Naive thymus-derived CD8-positive, alpha-beta T cell (primary cell): ENCODE results near the gene APOBEC3G. TPM values are rescaled to one million over a fixed set of nuclear protein-coding genes. Genes with fewer than 3 reads are reported as not detected.

ENCODE experiments used
- ATAC-seq, 2 donors: fragments of 150-1000 bp; cut with Tn5 transposase in 1 of 2; sonication (Bioruptor Pico), chemical (Tn5 transposase) in 1 of 2; 1 replicate in 1 of 2; 2 replicates in 1 of 2; pipeline ENCODE4 v1.10.0; 2021; ENCODE audit warnings: mild to moderate bottlenecking in 2 of 2, moderate library complexity in 2 of 2
- POLR2A ChIA-PET: fragments of 350-600 bp; sonication (Branson Sonifier 250); formaldehyde crosslinking; loops from one replicate; lab custom pipeline; 2021; ENCODE audit warnings: antibody characterized with exemption; lab: Charles Lee
- DNase-seq, 10 donors: peaks; one replicate each; pipeline versions ENCODE4 v3.0.0 to v3.0.0-alpha.2; 2020 to 2022
- H3K27ac Mint-ChIP-seq, 10 donors: one replicate each; pipeline ENCODE4 v1.8.0; 2020 to 2022; ENCODE audit warnings: mild to moderate bottlenecking in 10 of 10, mixed read lengths in 10 of 10, moderate library complexity in 4 of 10, inconsistent platforms in 1 of 10
- H3K27me3 Mint-ChIP-seq, 5 donors: one replicate each; pipeline ENCODE4 v1.8.0; 2021 to 2022; ENCODE audit warnings: mixed read lengths in 5 of 5
- H3K36me3 Mint-ChIP-seq, 3 donors: one replicate each; pipeline ENCODE4 v1.8.0; 2020 to 2022; ENCODE audit warnings: mixed read lengths in 3 of 3, mild to moderate bottlenecking in 2 of 3, inconsistent platforms in 1 of 3
- H3K4me1 Mint-ChIP-seq, 4 donors: one replicate each; pipeline ENCODE4 v1.8.0; 2021 to 2022; ENCODE audit warnings: mixed read lengths in 4 of 4
- H3K4me3 Mint-ChIP-seq, 10 donors: one replicate each; pipeline ENCODE4 v1.8.0; 2020 to 2022; ENCODE audit warnings: mild to moderate bottlenecking in 10 of 10, mixed read lengths in 10 of 10, moderate library complexity in 6 of 10, inconsistent platforms in 1 of 10
- H3K9me3 Mint-ChIP-seq, 9 donors: one replicate each; pipeline ENCODE4 v1.8.0; 2020 to 2022; ENCODE audit warnings: mixed read lengths in 9 of 9, mild to moderate bottlenecking in 3 of 9, inconsistent platforms in 1 of 9, moderate library complexity in 1 of 9
- polyA plus RNA-seq, 3 donors: library from polyadenylated mRNA; unstranded; fragments of 300-500 nt; fragmentation: Illumina TruSeq; gene quantifications; one replicate each; pipeline ENCODE4 v1.2.3, GENCODE V29; 2021
- total RNA-seq, 8 experiments: library from RNA in 2 of 8; stranded (reverse) in 2 of 8; gene quantifications; one replicate each; pipeline ENCODE4 v1.2.3 and lab custom pipeline; 2021 to 2026

APOBEC3G gene
- total and polyA plus RNA-seq, 5 experiments from 2014 or later: 24.3 to 113 (median 30.6) TPM

DNA sequence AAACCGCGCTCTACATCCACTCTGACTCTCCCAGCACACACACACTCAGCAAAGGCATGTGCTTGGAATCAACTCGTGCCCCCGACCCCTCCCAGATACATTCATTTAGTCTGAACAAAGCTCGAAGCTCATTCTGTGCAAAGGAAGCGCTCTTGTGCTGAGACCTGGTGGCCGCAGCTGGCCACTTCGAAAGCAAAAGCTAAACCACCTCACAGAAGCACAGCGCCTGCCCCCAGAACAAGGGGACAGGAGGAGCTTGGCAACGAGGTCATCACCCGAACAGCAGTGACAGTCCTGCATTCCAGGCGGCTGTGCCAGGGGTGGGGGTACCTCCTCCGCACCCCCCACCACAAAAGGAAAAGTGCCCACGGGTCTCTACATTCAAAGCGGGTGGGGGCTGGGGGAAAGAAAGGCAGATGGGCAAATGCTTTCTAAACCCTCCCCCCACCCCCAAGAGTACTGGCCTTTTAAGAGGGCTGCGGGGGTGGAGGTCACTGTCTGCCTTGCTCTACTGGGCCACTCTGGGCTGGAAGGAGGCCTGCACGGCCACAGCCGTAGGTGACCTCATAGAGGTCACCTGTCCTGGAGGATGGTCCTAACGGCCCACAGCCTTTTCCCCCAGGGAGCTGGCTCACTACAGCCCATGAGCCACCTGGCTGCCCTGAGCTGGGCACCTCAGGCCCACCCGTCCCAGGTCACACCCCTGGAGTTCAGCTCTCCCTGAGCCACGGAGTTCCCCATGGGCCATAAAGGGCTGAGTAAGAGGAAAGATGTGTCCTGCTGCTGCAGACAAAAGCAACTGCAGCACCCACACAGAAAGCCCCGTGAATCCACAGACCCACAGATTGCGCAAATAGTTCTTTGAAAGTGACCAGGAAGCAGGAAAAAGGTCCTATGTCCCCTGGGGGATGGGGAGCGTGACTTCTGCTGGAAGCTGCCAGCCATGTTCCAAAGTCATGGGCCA, 54.1 kb downstream of the APOBEC3G start:
- H3K36me3 Mint-ChIP-seq: peaks cover 0 to 12% (median 0%) of the 10 kb centered on the region in 3 donors
- no peaks in the 10 kb centered on the region for H3K27me3 Mint-ChIP-seq
- H3K9me3 Mint-ChIP-seq: no peaks in the 10 kb centered on the region
- ATAC-seq (no peak), DNase-seq (no peak)
- POLR2A ChIA-PET: no interaction called here
- H3K4me3 Mint-ChIP-seq: no peak overlapping the region
- H3K27ac Mint-ChIP-seq: peak overlapping the region in 1 of 10 donors; percentile 40
- peaks cover 0 to 6% (median 3%) of the 10 kb centered on the region in 4 donors for H3K4me1 Mint-ChIP-seq

DNA sequence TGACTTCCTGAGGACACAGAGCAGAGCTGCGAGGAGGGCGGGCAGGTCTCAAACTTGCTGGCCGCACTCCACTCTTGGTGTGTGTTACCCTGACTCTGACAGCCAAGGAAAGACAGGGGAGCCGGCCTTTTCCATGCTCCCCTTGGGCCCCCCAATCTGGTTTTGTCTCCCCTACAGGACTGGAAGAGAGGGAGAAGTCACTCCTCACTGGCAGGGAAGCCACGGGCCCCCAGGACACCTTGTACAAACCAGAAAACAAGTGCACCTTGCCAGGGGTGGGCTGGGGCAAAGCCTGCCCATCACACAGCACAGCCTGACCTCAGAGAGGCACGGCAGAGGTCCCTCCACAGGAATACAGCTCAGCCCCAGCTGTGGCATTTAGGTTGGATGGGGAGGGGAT, 55.2 kb downstream of the APOBEC3G start:
- POLR2A ChIA-PET: no interaction called here
- H3K4me3 Mint-ChIP-seq: peak overlapping the region in 1 of 10 donors; percentile 42
- no peaks in the 10 kb centered on the region for H3K27me3 Mint-ChIP-seq
- peaks cover 0 to 6% (median 3%) of the 10 kb centered on the region in 4 donors for H3K4me1 Mint-ChIP-seq
- H3K9me3 Mint-ChIP-seq: no peaks in the 10 kb centered on the region
- ATAC-seq: no peak
- peaks cover 0 to 12% (median 0%) of the 10 kb centered on the region in 3 donors for H3K36me3 Mint-ChIP-seq
- no peak overlapping the region for H3K27ac Mint-ChIP-seq
- DNase-seq: no peak

DNA sequence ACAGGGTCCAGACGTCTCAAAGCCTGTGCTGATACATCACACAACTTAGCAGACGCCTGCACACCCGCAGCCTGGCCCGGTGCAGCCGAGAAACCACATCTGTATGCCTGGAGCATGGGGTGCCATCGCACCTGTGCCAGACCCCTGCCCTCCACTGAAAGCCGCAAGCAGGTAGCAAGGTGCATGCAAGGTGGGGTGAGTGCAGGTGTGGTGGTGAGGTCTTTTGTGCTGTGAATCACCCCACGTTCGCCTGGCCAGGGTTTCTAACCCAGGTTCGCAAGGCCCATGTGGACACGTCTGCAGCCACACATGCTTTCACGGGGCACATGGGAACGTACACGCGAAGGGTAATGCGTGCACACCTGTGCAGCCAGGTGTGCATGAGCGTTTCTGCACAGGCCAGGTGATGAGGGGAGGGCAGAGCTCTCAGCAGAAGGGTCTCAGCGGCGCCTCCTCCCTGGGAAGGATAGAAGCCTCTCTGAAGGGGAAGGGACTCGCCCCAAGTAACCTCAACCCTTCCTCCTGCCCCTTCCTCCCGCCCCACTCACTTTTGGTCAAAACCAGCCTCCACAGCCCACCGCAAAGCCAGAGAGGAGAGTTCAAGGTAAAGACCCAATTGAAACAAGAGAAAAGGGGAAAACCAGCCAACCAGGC, 55.9 kb downstream of the APOBEC3G start:
- no peak overlapping the region for H3K4me3 Mint-ChIP-seq
- DNase-seq: no peak
- peaks cover 0 to 6% (median 3%) of the 10 kb centered on the region in 4 donors for H3K4me1 Mint-ChIP-seq
- no peaks in the 10 kb centered on the region for H3K9me3 Mint-ChIP-seq
- POLR2A ChIA-PET: interaction anchor here (1.3 kb wide), 1 partner anchor 130 kb away, joined by 3 read pairs; no protein-coding TSS in a partner anchor
- H3K27me3 Mint-ChIP-seq: no peaks in the 10 kb centered on the region
- ATAC-seq: no peak
- H3K27ac Mint-ChIP-seq: no peak overlapping the region
- H3K36me3 Mint-ChIP-seq: peaks cover 0 to 12% (median 0%) of the 10 kb centered on the region in 3 donors

DNA sequence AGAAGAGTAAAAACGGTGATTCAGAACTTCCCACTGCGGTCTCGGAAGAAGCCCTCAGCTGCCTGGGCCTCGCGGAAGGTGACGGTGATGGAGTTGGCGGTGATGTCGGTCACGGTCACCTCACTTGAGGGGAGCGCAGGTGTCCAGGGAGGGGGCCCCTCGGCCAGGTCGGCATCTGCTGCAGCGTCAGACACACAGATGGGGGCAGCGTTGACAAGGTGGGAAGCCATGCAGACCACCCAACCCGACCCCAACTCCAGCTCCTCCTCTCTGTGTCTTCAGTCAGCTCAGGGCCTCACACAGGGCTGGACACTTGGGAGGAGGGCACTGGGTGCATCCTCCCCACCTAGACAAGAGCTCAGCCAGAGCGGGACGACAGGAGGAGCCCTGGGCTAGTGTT, 56.8 kb downstream of the APOBEC3G start:
- ATAC-seq (no peak), DNase-seq (no peak)
- POLR2A ChIA-PET: interaction anchor here (0.7 to 1.3 kb wide), 2 partner anchors 131 to 186 kb away, joined by 3 read pairs; partner anchors contain the start of gene RPL3
- Mint-ChIP-seq H3K9me3 (no peaks in the 10 kb centered on the region), H3K4me3 (no peak overlapping the region), H3K4me1 (peaks cover 4 to 9% (median 6%) of the 10 kb centered on the region in 4 donors), H3K27ac (no peak overlapping the region), H3K36me3 (peaks cover 0 to 16% (median 3%) of the 10 kb centered on the region in 3 donors), H3K27me3 (no peaks in the 10 kb centered on the region)

DNA sequence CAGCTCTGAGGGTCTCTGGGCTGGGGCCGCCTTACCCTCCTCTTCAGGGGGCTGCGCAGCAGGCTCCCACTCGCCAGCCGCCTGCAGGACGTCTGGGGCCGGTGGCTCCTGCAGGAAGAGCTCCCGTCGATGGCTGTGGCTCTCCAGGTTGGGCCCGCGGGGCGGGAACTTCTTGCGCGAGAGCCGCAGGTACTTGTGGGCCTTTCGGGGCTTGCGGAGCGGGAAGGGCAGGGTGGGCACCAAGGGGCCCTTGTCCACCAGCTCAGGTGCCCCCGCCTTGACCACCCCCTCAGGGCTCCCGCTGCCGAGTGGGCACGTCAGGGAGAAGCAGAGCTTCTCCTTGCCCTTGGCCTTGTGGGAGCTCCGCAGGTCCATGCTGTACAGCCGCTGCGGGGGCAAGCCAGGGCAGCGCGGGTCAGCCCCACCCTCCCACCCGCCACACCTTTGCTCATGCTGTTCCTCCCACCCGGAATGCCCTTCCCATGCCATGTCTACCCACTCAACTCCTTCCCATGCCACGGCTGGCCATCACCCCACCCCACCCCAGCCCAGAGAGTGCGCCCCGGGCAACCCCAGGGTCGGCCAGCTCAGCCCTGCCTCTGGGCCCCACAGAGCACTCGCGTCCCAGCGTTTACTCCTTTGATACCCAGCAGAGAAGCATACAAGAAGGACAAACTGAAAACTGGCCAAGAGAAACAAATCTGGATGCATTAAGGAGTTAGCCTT, 57.5 kb downstream of the APOBEC3G start:
- ATAC-seq (no peak), DNase-seq (no peak)
- Mint-ChIP-seq H3K27ac (peak overlapping the region in 1 of 10 donors; percentile 41), H3K36me3 (peaks cover 0 to 16% (median 3%) of the 10 kb centered on the region in 3 donors), H3K9me3 (no peaks in the 10 kb centered on the region), H3K4me1 (peaks cover 4 to 9% (median 7%) of the 10 kb centered on the region in 4 donors), H3K27me3 (no peaks in the 10 kb centered on the region), H3K4me3 (no peak overlapping the region)
- POLR2A ChIA-PET: interaction anchor here (0.7 to 1.9 kb wide), 5 partner anchors 129 to 185 kb away, joined by 3 to 6 read pairs (median 3); partner anchors contain the start of gene RPL3

DNA sequence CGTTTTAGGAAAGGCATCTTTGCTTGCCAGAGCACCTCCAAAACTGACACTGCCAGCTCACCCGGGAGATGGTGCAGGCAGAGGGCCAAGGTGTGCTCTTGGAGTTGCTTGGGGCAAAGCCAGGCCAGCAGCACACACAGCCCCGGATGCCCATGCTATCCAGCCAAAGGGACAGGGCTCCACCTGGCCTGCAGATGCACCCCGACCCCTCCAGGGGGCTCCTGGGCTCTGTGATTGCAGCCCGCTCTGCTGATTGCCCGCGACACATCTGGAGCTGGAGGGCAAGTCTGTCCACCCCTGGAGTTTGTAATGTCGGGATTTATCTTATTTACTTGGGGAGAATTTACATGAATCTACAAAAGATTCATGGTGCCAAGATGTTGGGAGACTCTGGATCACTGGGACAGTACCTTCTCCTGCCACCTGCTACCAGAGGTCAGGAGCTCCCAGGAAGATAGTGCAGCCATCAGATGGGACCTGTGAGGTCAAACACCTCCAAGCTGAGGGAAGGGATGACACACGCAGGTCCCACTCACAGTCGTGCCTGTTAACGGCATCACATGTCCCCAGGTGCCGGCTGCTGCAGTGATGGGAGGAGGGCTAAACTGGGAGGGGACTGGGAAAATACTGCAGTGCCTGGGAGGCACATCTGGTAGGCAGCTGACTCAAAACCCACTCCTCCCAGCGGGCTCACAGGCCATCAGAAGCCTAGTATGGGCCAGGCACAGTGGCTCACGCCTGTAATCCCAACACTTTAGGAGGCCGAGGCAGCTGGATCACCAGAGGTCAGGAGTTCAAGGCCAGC, 58.2 kb downstream of the APOBEC3G start:
- Mint-ChIP-seq H3K36me3 (peaks cover 0 to 22% (median 3%) of the 10 kb centered on the region in 3 donors), H3K27ac (peak overlapping the region in 1 of 10 donors; percentile 41), H3K27me3 (no peaks in the 10 kb centered on the region), H3K4me3 (no peak overlapping the region), H3K4me1 (peaks cover 4 to 15% (median 11%) of the 10 kb centered on the region in 4 donors), H3K9me3 (no peaks in the 10 kb centered on the region)
- POLR2A ChIA-PET: interaction anchor here (0.6 to 1.9 kb wide), 6 partner anchors 106 to 1587 kb away, joined by 3 to 6 read pairs (median 4); partner anchors contain the start of gene RPL3
- DNase-seq (peak in 7 of 10 donors; percentile 20 to 47 (median 42)), ATAC-seq (peak; percentile 70 to 74)

DNA sequence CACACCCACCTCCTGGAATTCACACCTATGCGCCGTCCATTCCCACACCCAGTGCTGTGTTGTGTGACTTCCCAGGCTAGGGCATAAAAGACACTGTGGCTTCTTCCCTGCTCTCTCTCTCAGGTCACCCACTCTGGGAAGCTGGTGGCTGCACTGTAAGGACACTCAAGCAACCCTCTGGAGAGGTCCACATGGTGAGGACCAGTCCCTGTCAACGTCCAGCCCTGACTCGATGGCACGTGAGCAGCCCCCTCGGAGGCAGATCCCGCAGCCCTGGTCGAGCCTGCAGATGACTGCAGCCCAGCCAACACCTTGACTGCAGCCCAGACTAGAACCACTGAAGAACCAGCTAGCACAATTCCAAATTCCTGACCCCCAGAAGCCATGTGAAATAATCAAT, 59.2 kb downstream of the APOBEC3G start:
- Mint-ChIP-seq H3K27ac (peak overlapping the region in 1 of 10 donors; percentile 53), H3K36me3 (peaks cover 0 to 16% (median 3%) of the 10 kb centered on the region in 3 donors)
- POLR2A ChIA-PET: interaction anchor here (1.9 kb wide), 1 partner anchor 183 kb away, joined by 6 read pairs; the partner anchor contains the start of gene RPL3

More for the DNA sequence above, 59.2 kb downstream of the APOBEC3G start:
- ATAC-seq: no peak
- Mint-ChIP-seq H3K9me3 (no peaks in the 10 kb centered on the region), H3K27me3 (no peaks in the 10 kb centered on the region), H3K4me3 (no peak overlapping the region), H3K4me1 (peaks cover 3 to 17% (median 9%) of the 10 kb centered on the region in 4 donors)
- no peak for DNase-seq

Other genes starting within 250 kb of the APOBEC3G start
- 10 to 100 TPM; 11.3 to 12.6 TPM for gene NPTXR, start 233.2 kb upstream of the APOBEC3G start, total RNA-seq
- 1 to 10 TPM in 1 of 3 donors, under 1 TPM in 2; 0.73 to 1.1 (median 0.87) TPM for gene NPTXR, start 233.2 kb upstream of the APOBEC3G start, polyA plus RNA-seq
- 10 to 100 TPM; 66.7 TPM for gene CBX6, start 205.1 kb upstream of the APOBEC3G start, total RNA-seq
- gene CBX6, start 205.1 kb upstream of the APOBEC3G start, polyA plus RNA-seq: 1 to 10 TPM; 5.8 to 6.5 (median 6.4) TPM
- gene APOBEC3A, start 119.7 kb upstream of the APOBEC3G start, total RNA-seq: not detected
- not detected for gene APOBEC3A, start 119.7 kb upstream of the APOBEC3G start, polyA plus RNA-seq
- gene APOBEC3B, start 94.9 kb upstream of the APOBEC3G start, total RNA-seq: under 1 TPM in 1 of 2 experiments, not detected in 1; 0.47 TPM
- gene APOBEC3B, start 94.9 kb upstream of the APOBEC3G start, polyA plus RNA-seq: under 1 TPM in 1 of 3 donors, not detected in 2; 0.14 TPM
- gene APOBEC3C, start 63.0 kb upstream of the APOBEC3G start, total RNA-seq: 10 to 100 TPM; 24.3 to 26.9 TPM
- gene APOBEC3C, start 63.0 kb upstream of the APOBEC3G start, polyA plus RNA-seq: 100 to 1,000 TPM in 1 of 3 donors, 10 to 100 TPM in 2; 64.7 to 119 (median 66.5) TPM
- 10 to 100 TPM in 1 of 2 experiments, 1 to 10 TPM in 1; 9.6 to 11.0 TPM for gene APOBEC3D, start 56.1 kb upstream of the APOBEC3G start, total RNA-seq
- 1 to 10 TPM; 5.2 to 7.1 (median 6.0) TPM for gene APOBEC3D, start 56.1 kb upstream of the APOBEC3G start, polyA plus RNA-seq
- gene APOBEC3F, start 36.4 kb upstream of the APOBEC3G start, total RNA-seq: 10 to 100 TPM; 22.2 to 24.3 TPM
- 10 to 100 TPM in 1 of 3 donors, 1 to 10 TPM in 2; 7.0 to 10.1 (median 8.4) TPM for gene APOBEC3F, start 36.4 kb upstream of the APOBEC3G start, polyA plus RNA-seq
- under 1 TPM in 1 of 2 experiments, not detected in 1; 0.55 TPM for gene APOBEC3H, start 20.0 kb downstream of the APOBEC3G start, total RNA-seq
- 1 to 10 TPM in 1 of 3 donors, not detected in 2; 3.2 TPM for gene APOBEC3H, start 20.0 kb downstream of the APOBEC3G start, polyA plus RNA-seq
- gene CBX7, start 75.4 kb downstream of the APOBEC3G start, total RNA-seq: 100 to 1,000 TPM; 131 to 133 TPM
- gene CBX7, start 75.4 kb downstream of the APOBEC3G start, polyA plus RNA-seq: 10 to 100 TPM; 19.1 to 23.1 (median 19.5) TPM
- gene PDGFB, start 167.7 kb downstream of the APOBEC3G start, total RNA-seq: 10 to 100 TPM in 1 of 2 experiments, 1 to 10 TPM in 1; 7.4 to 10.1 TPM
- 1 to 10 TPM; 1.0 to 3.9 (median 1.3) TPM for gene PDGFB, start 167.7 kb downstream of the APOBEC3G start, polyA plus RNA-seq
- gene RPL3, start 242.3 kb downstream of the APOBEC3G start, total RNA-seq: 1,000 to 10,000 TPM; 3,621 to 3,622 TPM
- gene RPL3, start 242.3 kb downstream of the APOBEC3G start, polyA plus RNA-seq: 1,000 to 10,000 TPM; 4,219 to 5,383 (median 4,759) TPM